ENCODE results near the gene SAP130.

Gene SAP130

GRCh38 chr2:128003463-128003862, 24.4 kb downstream of the SAP130 start:
- TF ChIP-seq CTCF (conservative IDR thresholded peaks at IDR 0.05; ENCODE audit: low read depth, low read length) = no peak

GRCh38 chr2:127996160-127996559, 31.7 kb downstream of the SAP130 start:
- H3K4me3 ChIP-seq (ENCODE audit: low read length) = no peak overlapping the region
- DNase-seq (ENCODE audit: low read depth) = no peak
- no peak for TF ChIP-seq CTCF (conservative IDR thresholded peaks at IDR 0.05; ENCODE audit: low read depth, low read length)

More at GRCh38 chr2:128003463-128003862, 24.4 kb downstream of the SAP130 start:
- H3K4me3 ChIP-seq (ENCODE audit: low read length) = no peak overlapping the region
- DNase-seq (ENCODE audit: low read depth) = no peak

GRCh38 chr2:127995725-127996124, 32.1 kb downstream of the SAP130 start:
- no peak for DNase-seq (ENCODE audit: low read depth)
- TF ChIP-seq CTCF (conservative IDR thresholded peaks at IDR 0.05; ENCODE audit: low read depth, low read length) = no peak
- no peak overlapping the region for H3K4me3 ChIP-seq (ENCODE audit: low read length)

GRCh38 chr2:127993659-127994058, 34.2 kb downstream of the SAP130 start:
- no peak overlapping the region for H3K4me3 ChIP-seq (ENCODE audit: low read length)
- no peak for DNase-seq (ENCODE audit: low read depth)
- no peak for TF ChIP-seq CTCF (conservative IDR thresholded peaks at IDR 0.05; ENCODE audit: low read depth, low read length)

- no peak overlapping the region for H3K4me3 ChIP-seq (ENCODE audit: low read length)
- no peak for DNase-seq (ENCODE audit: low read depth)
- no peak for TF ChIP-seq CTCF (conservative IDR thresholded peaks at IDR 0.05; ENCODE audit: low read depth, low read length)
Observed at GRCh38 chr2:127991742-127992141, 36.1 kb downstream of the SAP130 start.

- no peak overlapping the region for H3K4me3 ChIP-seq (ENCODE audit: low read length)
- no peak for TF ChIP-seq CTCF (conservative IDR thresholded peaks at IDR 0.05; ENCODE audit: low read depth, low read length)
- DNase-seq (ENCODE audit: low read depth) = no peak
Observed at GRCh38 chr2:127986548-127987079, 41.2 kb downstream of the SAP130 start.

- no peak for DNase-seq (ENCODE audit: low read depth)
- no peak overlapping the region for H3K4me3 ChIP-seq (ENCODE audit: low read length)
- no peak for TF ChIP-seq CTCF (conservative IDR thresholded peaks at IDR 0.05; ENCODE audit: low read depth, low read length)
Observed at GRCh38 chr2:127985735-127986134, 42.1 kb downstream of the SAP130 start.
